ENCODE results near the gene PHYH.
"Not testable (repeated sequence)": the region's sequence is repeated elsewhere in the genome, so short reads cannot be mapped to it uniquely, and the experiment has no call there.

DNA sequence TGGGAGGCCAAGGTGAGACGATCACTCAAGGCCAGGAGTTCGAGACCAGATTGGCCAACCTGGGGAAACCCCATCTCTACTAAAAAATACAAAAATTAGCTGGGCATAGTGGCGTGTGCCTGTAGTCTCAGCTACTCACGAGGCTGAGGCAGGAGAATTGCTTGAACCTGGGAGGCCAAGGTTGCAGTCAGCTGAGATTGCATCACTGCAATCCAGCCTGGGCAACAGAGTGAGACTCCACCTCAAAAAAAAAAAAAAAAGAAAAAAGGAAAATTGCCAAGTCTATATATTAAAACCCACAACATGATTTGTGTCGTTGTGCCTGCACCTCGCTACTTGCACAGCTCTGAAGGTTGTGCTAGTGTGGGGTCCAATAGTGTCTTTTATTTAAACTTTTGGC lies 17.5 kb downstream of the PHYH start:
- TF ChIP-seq POLR2AphosphoS5 (IDR thresholded peaks at IDR 0.05), result not testable (repeated sequence)
- TF ChIP-seq, protein P1, sequence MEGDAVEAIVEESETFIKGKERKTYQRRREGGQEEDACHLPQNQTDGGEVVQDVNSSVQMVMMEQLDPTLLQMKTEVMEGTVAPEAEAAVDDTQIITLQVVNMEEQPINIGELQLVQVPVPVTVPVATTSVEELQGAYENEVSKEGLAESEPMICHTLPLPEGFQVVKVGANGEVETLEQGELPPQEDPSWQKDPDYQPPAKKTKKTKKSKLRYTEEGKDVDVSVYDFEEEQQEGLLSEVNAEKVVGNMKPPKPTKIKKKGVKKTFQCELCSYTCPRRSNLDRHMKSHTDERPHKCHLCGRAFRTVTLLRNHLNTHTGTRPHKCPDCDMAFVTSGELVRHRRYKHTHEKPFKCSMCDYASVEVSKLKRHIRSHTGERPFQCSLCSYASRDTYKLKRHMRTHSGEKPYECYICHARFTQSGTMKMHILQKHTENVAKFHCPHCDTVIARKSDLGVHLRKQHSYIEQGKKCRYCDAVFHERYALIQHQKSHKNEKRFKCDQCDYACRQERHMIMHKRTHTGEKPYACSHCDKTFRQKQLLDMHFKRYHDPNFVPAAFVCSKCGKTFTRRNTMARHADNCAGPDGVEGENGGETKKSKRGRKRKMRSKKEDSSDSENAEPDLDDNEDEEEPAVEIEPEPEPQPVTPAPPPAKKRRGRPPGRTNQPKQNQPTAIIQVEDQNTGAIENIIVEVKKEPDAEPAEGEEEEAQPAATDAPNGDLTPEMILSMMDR (IDR thresholded peaks at IDR 0.05), result not testable (repeated sequence)
